ENCODE data around the gene GFM2. TPM values are rescaled to one million over a fixed set of nuclear protein-coding genes. Genes with fewer than 3 reads are reported as not detected.
"Not testable (repeated sequence)": the region's sequence is repeated elsewhere in the genome, so short reads cannot be mapped to it uniquely, and the experiment has no call there.

The GFM2 gene
- total RNA-seq, 1 experiment from 2014 or later, result 22.5 TPM

DNA sequence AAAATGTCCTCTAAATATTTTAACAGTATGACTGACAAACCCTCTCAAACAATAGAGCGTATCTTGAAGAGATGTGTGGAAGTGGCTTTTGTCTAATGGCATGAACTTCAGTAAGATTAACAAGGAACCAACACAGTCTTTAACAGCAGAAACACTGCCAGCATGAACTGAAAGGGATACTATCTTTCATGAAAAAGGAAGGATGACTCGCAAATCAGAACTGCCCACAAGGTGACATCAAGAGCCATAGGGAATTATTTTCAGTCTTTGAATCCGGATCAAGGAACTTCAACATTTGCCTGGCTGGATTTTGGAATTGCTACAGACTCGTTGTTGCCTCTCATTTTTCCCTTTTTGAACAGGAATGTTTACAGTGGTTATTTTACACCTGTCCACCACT is 87.0 kb downstream of the GFM2 start:
- Histone ChIP-seq H3K36me3 (ENCODE audit: control insufficient read depth, insufficient read depth, low read length) (no peaks in the 10 kb centered on the region), H3K27ac (ENCODE audit: low read length) (no peak overlapping the region), H3K9me3 (ENCODE audit: control insufficient read depth, insufficient read depth, low read depth, low read length) (no peaks in the 10 kb centered on the region), H3K27me3 (ENCODE audit: control insufficient read depth, insufficient read depth, low read length) (no peaks in the 10 kb centered on the region), H3K4me3 (ENCODE audit: low read depth in 2 of 2, low read length in 2 of 2) (no peak overlapping the region), H3K4me1 (ENCODE audit: control insufficient read depth, insufficient read depth, low read length) (no peaks in the 10 kb centered on the region)
- no peak for DNase-seq (ENCODE audit: low read depth, low spot score)
- CTCF ChIA-PET, result no interaction called here
- POLR2A ChIA-PET, result no interaction called here
- TF ChIP-seq REST (IDR thresholded peaks at IDR 0.05; ENCODE audit: insufficient read depth in 1 of 2, low read depth in 2 of 2, low read length in 1 of 2) (no peak), SIN3A (IDR thresholded peaks at IDR 0.05; ENCODE audit: borderline replicate concordance, insufficient read depth, low read depth, low read length) (no peak), CTCF (IDR thresholded peaks at IDR 0.05) (no peak), POLR2AphosphoS5 (IDR thresholded peaks at IDR 0.05; ENCODE audit: low read depth, low read length) (no peak), TCF7L2 (IDR thresholded peaks at IDR 0.05; ENCODE audit: low read depth, low read length) (no peak)
- in situ Hi-C loops (cut with HindIII; ENCODE audit: low pct_unique_long_range_greater_than_20kb, low sequenced_read_pairs), result no loop called here
- no peak for ATAC-seq
- intact Hi-C loops (cut with micrococcal nuclease; ENCODE audit: unreplicated experiment), result no loop called here
- no TSS peak for BruUV-seq (replicated peaks)

DNA sequence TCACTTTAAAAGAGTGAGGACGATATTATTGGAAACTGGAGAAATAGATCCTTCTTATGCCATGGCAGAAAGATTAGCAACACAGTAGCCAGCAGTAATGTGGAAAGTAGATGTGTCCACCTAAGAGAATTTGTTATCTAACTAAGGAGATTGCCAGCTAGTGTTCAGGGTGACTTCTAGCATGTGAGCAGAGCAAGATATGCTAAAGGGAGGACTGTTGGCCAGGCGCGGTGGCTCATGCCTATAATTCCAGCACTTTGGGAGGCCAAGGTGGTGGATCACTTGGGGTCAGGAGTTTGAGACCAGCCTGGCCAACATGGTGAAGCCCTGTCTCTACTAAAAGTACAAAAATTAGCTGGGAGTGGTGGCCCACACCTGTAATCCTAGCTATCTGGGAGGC is 87.6 kb downstream of the GFM2 start:
- in situ Hi-C loops (cut with HindIII; ENCODE audit: low pct_unique_long_range_greater_than_20kb, low sequenced_read_pairs); H3K36me3 ChIP-seq (ENCODE audit: control insufficient read depth, insufficient read depth, low read length); H3K27me3 ChIP-seq (ENCODE audit: control insufficient read depth, insufficient read depth, low read length); BruUV-seq (replicated peaks); ATAC-seq; H3K9me3 ChIP-seq (ENCODE audit: control insufficient read depth, insufficient read depth, low read depth, low read length); H3K4me1 ChIP-seq (ENCODE audit: control insufficient read depth, insufficient read depth, low read length); H3K27ac ChIP-seq (ENCODE audit: low read length); intact Hi-C loops (cut with micrococcal nuclease; ENCODE audit: unreplicated experiment); DNase-seq (ENCODE audit: low read depth, low spot score); CTCF ChIA-PET; POLR2A ChIA-PET; H3K4me3 ChIP-seq (ENCODE audit: low read depth in 2 of 2, low read length in 2 of 2): not testable (repeated sequence)

GRCh38 chr5:74678123-74678522 is 88.8 kb downstream of the GFM2 start:
- BruUV-seq (replicated peaks); DNase-seq (ENCODE audit: low read depth, low spot score); POLR2A ChIA-PET; in situ Hi-C loops (cut with HindIII; ENCODE audit: low pct_unique_long_range_greater_than_20kb, low sequenced_read_pairs); intact Hi-C loops (cut with micrococcal nuclease; ENCODE audit: unreplicated experiment); H3K36me3 ChIP-seq (ENCODE audit: control insufficient read depth, insufficient read depth, low read length); ATAC-seq; H3K9me3 ChIP-seq (ENCODE audit: control insufficient read depth, insufficient read depth, low read depth, low read length); H3K27ac ChIP-seq (ENCODE audit: low read length); H3K4me3 ChIP-seq (ENCODE audit: low read depth in 2 of 2, low read length in 2 of 2); H3K4me1 ChIP-seq (ENCODE audit: control insufficient read depth, insufficient read depth, low read length); H3K27me3 ChIP-seq (ENCODE audit: control insufficient read depth, insufficient read depth, low read length): not testable (repeated sequence)
- CTCF ChIA-PET, result interaction anchor here (1.2 kb wide), 1 partner anchor 23 kb away, joined by 3 read pairs; no protein-coding TSS in a partner anchor

- H3K27me3 ChIP-seq (ENCODE audit: control insufficient read depth, insufficient read depth, low read length); H3K36me3 ChIP-seq (ENCODE audit: control insufficient read depth, insufficient read depth, low read length); H3K4me1 ChIP-seq (ENCODE audit: control insufficient read depth, insufficient read depth, low read length); ATAC-seq; BruUV-seq (replicated peaks); CTCF ChIA-PET; H3K4me3 ChIP-seq (ENCODE audit: low read depth in 2 of 2, low read length in 2 of 2); DNase-seq (ENCODE audit: low read depth, low spot score); H3K9me3 ChIP-seq (ENCODE audit: control insufficient read depth, insufficient read depth, low read depth, low read length); H3K27ac ChIP-seq (ENCODE audit: low read length); intact Hi-C loops (cut with micrococcal nuclease; ENCODE audit: unreplicated experiment); in situ Hi-C loops (cut with HindIII; ENCODE audit: low pct_unique_long_range_greater_than_20kb, low sequenced_read_pairs): not testable (repeated sequence)
- POLR2A ChIA-PET, result interaction anchor here (0.7 kb wide), 1 partner anchor 832 kb away, joined by 3 read pairs; no protein-coding TSS in a partner anchor
Measured at GRCh38 chr5:74676466-74676865, 90.5 kb downstream of the GFM2 start.

All from Panc1 (cell line).